HEK293T (cell line): ENCODE results near the gene INTS3.

Experiments used
- CTCF ChIA-PET: fragments of 350-600 bp; formaldehyde crosslinking; extraction: SDS; loops from one replicate; lab custom pipeline; 2021; ENCODE audit warnings: antibody characterized with exemption, inconsistent platforms; lab: Yijun Ruan, JAX
- POLR2A ChIA-PET: fragments of 350-600 bp; formaldehyde crosslinking; extraction: SDS; loops from one replicate; lab custom pipeline; 2020; ENCODE audit warnings: antibody characterized with exemption, inconsistent platforms; lab: Yijun Ruan, JAX
- DNase-seq: peaks from one replicate; pipeline ENCODE4 v3.0.0; 2012; ENCODE audit warnings: mixed read lengths; ENCODE audit errors: extremely low spot score
- ARNT ChIP-seq: fragments of 450-650 bp; IDR thresholded peaks from 2 replicates; pipeline ENCODE4 v1.6.1; 2017; ENCODE audit warnings: mild to moderate bottlenecking
- BHLHE40 ChIP-seq: fragments of 450-650 bp; IDR thresholded peaks from 2 replicates; pipeline ENCODE4 v1.6.1; 2016; ENCODE audit warnings: mild to moderate bottlenecking, moderate library complexity, borderline replicate concordance
- CTBP1 ChIP-seq: fragments of 450-650 bp; IDR thresholded peaks from 2 replicates; pipeline ENCODE4 v1.6.1; 2016; ENCODE audit warnings: borderline replicate concordance
- ELF4 ChIP-seq: fragments of 450-650 bp; IDR thresholded peaks from 2 replicates; pipeline ENCODE4 v1.6.1; 2017; ENCODE audit warnings: antibody characterized with exemption
- FOXA1 ChIP-seq: fragments of 450-650 bp; IDR thresholded peaks from 2 replicates; pipeline ENCODE4 v1.6.1; 2016; ENCODE audit warnings: mild to moderate bottlenecking
- FOXK2 ChIP-seq: fragments of 450-650 bp; IDR thresholded peaks from 2 replicates; pipeline ENCODE4 v1.6.1; 2016; ENCODE audit warnings: mild to moderate bottlenecking
- FOXM1 ChIP-seq: fragments of 450-650 bp; IDR thresholded peaks from 2 replicates; pipeline ENCODE4 v1.6.1; 2017; ENCODE audit warnings: mild to moderate bottlenecking, borderline replicate concordance
- HDGF ChIP-seq: fragments of 450-650 bp; IDR thresholded peaks from 2 replicates; pipeline ENCODE4 v1.6.1; 2017; ENCODE audit warnings: antibody characterized with exemption, borderline replicate concordance
- L3MBTL2 ChIP-seq: fragments of 450-650 bp; conservative IDR thresholded peaks from 2 replicates; pipeline ENCODE4 v1.6.1; 2016; ENCODE audit warnings: mild to moderate bottlenecking
- LEF1 ChIP-seq: fragments of 450-650 bp; IDR thresholded peaks from 2 replicates; pipeline ENCODE4 v1.6.1; 2017; ENCODE audit warnings: mild to moderate bottlenecking, borderline replicate concordance
- NFRKB ChIP-seq: fragments of 450-650 bp; IDR thresholded peaks from 2 replicates; pipeline ENCODE4 v1.6.1; 2016; ENCODE audit warnings: mild to moderate bottlenecking, moderate library complexity
- SUZ12 ChIP-seq: fragments of 450-650 bp; IDR thresholded peaks from 2 replicates; pipeline ENCODE4 v1.6.1; 2016; ENCODE audit warnings: mild to moderate bottlenecking
- TARDBP ChIP-seq: fragments of 450-650 bp; IDR thresholded peaks from 2 replicates; pipeline ENCODE4 v1.6.1; 2016
- ZNF384 ChIP-seq: fragments of 450-650 bp; IDR thresholded peaks from 2 replicates; pipeline ENCODE4 v1.6.1; 2016
- TF ChIP-seq, protein P1 (sequence below): fragments of 450-650 bp; IDR thresholded peaks from 2 replicates; pipeline ENCODE4 v1.6.1; 2016

Gene INTS3

DNA sequence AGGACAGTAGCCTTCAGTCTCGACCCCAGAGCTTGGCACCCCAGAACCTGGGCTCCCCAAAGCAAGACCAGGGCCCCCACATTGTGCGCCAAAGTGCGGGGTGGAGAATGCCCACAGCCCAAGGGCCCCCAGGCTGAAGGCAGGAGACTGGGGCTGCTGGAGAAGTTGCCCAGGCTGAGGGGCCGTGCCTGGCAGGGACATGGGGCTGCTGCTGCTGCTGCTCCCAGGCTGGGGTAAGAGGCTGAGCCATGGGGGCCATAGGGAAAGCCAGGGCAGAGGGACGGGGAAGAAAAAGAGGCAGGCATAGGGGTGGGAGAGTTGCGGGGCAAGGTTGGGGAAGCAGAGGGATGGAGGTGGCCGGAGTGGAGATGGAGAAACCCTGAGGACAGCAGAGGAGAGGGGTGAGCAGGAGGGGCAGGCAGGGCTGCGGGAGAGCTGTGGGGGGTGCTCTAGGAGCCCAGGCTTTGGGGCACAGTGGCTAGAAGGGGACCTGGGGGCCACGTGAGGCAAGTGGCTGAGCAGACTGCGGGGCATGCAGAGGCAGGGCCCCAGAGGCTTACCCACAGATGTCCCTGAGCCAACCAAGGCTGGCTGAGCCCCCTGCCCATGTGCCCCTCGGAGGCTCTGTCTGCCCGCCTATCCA, 66.2 kb downstream of the INTS3 start:
- ChIA-PET CTCF (no interaction called here), POLR2A (interaction anchor here (1.0 to 3.3 kb wide), 3 partner anchors 11 to 197 kb away, joined by 4 to 16 read pairs (median 8); partner anchors contain the start of gene CREB3L4)
- no peak for DNase-seq
- no peak for TF ChIP-seq HDGF
- TF ChIP-seq TARDBP: no peak
- no peak for TF ChIP-seq BHLHE40
- no peak for TF ChIP-seq FOXK2
- TF ChIP-seq FOXM1: no peak

DNA sequence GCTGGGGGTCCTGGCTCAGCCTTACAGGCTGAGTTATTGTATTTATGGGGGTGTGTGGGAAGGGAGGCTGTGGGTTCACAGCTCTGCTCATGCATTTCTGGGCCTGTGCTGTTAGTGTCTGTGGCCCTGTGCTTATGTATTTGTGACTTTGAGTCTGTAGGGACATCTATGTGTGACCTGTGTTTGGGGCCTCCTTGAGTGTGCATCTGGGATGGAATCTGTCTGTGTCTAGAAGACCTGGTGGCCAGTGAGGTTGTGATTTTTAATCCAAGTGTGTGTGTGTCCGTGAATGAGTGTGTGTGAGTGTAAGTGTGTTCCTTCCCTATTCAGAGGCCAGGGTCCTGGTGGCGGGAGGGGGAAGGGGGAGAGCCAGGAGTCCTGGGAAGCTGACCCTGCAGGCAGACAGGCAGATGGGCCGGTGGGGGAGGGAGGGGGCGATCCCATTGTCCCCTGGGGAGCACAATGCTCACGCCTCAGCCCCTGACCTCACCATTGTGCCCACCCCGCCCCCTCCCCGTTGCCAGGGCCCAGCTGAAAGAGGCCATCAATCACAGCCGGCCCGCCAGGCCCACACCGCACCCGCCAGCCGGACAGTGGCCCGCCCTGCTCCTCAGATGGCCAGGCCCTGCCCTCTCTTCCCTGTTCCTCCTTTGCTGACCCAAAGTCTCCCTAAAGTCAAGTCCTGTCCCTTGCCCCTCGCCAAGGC, 66.9 kb downstream of the INTS3 start:
- ChIA-PET POLR2A (interaction anchor here (1.1 to 3.3 kb wide), 2 partner anchors 11 to 173 kb away, joined by 3 to 8 read pairs; partner anchors contain the start of gene CREB3L4), CTCF (interaction anchor here (0.5 kb wide), 1 partner anchor 83 kb away, joined by 5 read pairs; no protein-coding TSS in a partner anchor)
- TF ChIP-seq L3MBTL2 (no peak), HDGF (no peak), NFRKB (no peak), FOXK2 (no peak), ARNT (no peak)
- DNase-seq: no peak

DNA sequence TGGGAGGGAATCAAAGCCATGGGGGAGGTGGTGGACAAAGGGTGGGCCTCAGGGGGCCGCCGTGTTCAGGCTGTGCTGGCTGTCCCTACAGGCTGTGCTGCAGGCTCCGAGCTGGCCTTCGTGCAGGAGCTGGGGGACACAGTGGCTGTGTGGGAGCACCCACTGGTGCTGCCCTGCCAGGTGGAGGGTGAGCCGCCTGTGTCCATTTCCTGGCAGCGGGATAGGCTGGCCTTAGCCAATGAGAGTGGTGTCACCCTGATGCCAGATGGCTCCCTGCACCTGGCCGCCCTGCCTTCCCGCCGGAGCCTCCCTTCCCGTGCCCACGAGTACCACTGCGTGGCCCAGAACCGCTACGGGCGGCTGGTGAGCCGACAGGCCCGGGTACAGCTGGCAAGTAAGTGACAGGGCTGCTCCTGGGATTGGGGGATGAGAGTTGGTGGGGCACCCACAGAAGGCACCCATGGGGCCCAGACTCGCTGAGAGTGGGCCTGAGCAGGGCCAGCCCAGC, 67.5 kb downstream of the INTS3 start:
- TF ChIP-seq BHLHE40 (no peak), L3MBTL2 (no peak), TARDBP (no peak), CTBP1 (no peak)
- POLR2A ChIA-PET: interaction anchor here (1.1 kb wide), 1 partner anchor 12 kb away, joined by 3 read pairs; no protein-coding TSS in a partner anchor
- CTCF ChIA-PET: interaction anchor here (0.5 kb wide), 1 partner anchor 82 kb away, joined by 5 read pairs; no protein-coding TSS in a partner anchor
- DNase-seq: no peak

DNA sequence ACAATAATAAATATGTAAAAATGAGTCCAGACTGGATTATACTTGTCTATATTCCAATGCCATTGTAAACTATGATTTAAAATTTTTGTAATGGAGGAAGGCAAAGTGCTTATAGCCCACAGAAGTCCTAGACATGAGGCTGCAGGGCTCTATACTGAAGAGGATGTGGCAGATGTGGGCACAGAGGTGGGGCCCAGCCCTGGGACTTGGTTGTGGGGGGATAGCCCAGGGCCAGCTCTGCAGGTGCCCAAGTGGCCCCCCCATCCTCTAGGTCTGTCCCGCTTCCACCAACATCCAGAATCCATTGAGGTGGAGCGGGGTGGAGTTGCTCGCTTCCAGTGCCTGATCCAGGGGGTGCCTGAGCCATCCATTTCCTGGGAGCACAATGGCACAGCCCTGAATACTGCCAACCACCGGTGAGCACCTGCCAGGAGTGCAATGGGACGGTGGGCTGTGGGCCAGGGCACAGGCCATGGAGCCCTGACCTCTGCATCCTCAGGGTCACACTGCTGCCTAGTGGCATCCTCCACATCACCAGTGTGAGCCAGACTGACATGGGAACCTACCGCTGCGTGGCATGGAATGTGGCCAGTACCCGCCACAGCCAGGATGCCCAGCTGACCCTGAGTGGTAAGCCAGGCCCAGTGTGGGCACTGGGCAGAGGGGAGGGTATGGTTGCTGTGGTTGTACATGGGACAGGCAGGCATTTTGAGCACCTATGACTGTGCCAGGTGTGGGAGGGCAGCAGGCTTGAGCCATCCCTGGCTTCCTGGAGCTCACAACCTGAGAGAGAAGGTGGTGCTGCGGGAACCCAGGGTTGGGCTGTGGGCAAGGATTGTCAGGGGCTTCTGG, 68.3 kb downstream of the INTS3 start:
- POLR2A ChIA-PET: interaction anchor here (1.0 to 2.6 kb wide), 6 partner anchors 12 to 194 kb away, joined by 3 to 10 read pairs (median 5); partner anchors contain the start of genes DENND4B, RAB13 and RPS27

DNA sequence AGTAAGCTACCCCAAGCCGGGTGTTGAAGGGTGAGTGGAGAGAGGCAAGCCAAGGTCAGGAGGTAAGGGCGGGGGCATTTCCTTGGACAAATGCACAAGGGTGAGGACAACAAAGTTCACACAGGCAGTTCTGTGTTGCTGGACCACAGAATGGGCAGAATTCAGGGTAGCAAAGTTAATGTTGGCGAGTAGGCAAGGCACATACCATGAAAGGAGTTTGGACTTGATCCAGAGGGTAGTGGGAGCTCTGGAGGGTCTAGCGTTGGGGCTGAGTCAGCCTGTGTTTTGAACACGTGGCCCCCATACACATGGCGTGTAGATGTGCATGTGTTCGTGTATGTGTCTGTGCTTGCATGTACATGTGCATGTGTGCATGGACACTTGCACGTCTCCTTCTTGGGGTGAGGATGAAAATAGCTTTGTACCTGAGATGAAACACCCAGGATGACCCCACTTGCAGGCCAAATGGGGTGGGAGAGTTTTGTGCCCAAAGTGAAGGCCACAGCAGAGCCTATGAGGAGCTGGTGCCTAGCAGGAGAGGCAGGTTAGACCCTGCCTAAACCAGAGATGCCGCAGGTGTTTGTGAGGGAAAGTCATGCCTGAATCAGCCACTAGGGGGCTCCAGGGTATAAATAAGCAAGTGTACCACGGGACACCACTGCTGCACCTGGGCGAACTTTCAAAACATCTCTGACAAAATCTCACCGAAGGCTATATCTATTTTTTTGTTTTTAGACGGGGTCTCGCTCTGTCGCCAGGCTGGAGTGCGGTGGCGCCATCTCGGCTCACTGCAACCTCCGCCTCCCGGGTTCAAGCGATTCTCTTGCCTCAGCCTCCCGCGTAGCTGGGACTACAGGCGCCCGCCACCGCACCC, 69.2 kb downstream of the INTS3 start:
- DNase-seq: peak; percentile 90
- ChIA-PET CTCF (interaction anchor here (0.6 to 3.0 kb wide), 9 partner anchors 9 to 252 kb away, joined by 3 to 16 read pairs (median 4); partner anchors contain the start of genes CREB3L4, DENND4B and RAB13), POLR2A (interaction anchor here (0.6 to 2.7 kb wide), 9 partner anchors 13 to 193 kb away, joined by 3 to 12 read pairs (median 5); partner anchors contain the start of genes CREB3L4, DENND4B, RAB13 and RPS27)
- TF ChIP-seq BHLHE40: no peak
- TF ChIP-seq NFRKB: no peak
- no peak for TF ChIP-seq FOXK2
- TF ChIP-seq LEF1: no peak
- no peak for TF ChIP-seq FOXM1
- no peak for TF ChIP-seq ELF4
- no peak for TF ChIP-seq SUZ12
- TF ChIP-seq CTBP1: no peak

More for the DNA sequence above, 68.3 kb downstream of the INTS3 start:
- no peak for TF ChIP-seq BHLHE40
- TF ChIP-seq NFRKB: no peak
- no peak for TF ChIP-seq HDGF
- no peak for TF ChIP-seq ARNT
- no peak for TF ChIP-seq FOXK2
- no peak for TF ChIP-seq SUZ12
- TF ChIP-seq FOXM1: no peak
- CTCF ChIA-PET: interaction anchor here (0.6 to 1.2 kb wide), 6 partner anchors 10 to 171 kb away, joined by 3 to 6 read pairs (median 4); partner anchors contain the start of genes CREB3L4 and DENND4B
- no peak for DNase-seq

DNA sequence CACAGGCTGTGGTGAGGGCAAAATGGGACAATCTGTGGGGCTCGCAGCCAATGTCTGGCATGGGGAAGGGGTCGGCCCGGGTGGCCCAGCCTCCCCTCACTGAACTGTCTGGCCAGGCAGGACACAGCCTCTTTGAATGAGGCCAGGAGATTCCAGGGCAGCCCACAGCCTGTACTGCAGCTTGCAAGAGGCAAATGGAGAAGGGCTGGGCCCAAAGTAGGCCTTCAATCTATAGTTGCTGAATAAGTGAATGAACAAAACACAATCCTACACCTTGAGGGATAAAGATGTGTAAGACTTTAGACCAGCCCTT, 70.6 kb downstream of the INTS3 start:
- ChIA-PET POLR2A (interaction anchor here (0.7 to 2.7 kb wide), 6 partner anchors 15 to 192 kb away, joined by 3 to 12 read pairs (median 7); partner anchors contain the start of genes CREB3L4, GATAD2B, JTB and RPS27), CTCF (interaction anchor here (1.7 to 3.0 kb wide), 2 partner anchors 10 to 188 kb away, joined by 4 to 16 read pairs; partner anchors contain the start of gene RAB13)
- DNase-seq: peak; percentile 7
- TF ChIP-seq FOXK2 (no peak), ZNF384 (no peak), FOXA1 (no peak), CTBP1 (no peak), LEF1 (no peak), ARNT (no peak), L3MBTL2 (no peak)
- TF ChIP-seq, protein P1, sequence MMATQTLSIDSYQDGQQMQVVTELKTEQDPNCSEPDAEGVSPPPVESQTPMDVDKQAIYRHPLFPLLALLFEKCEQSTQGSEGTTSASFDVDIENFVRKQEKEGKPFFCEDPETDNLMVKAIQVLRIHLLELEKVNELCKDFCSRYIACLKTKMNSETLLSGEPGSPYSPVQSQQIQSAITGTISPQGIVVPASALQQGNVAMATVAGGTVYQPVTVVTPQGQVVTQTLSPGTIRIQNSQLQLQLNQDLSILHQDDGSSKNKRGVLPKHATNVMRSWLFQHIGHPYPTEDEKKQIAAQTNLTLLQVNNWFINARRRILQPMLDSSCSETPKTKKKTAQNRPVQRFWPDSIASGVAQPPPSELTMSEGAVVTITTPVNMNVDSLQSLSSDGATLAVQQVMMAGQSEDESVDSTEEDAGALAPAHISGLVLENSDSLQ: no peak
